Thyroid gland (tissue), 4 donors: ENCODE results near the gene AARS2.

Experiments
- POLR2A ChIP-seq, 2 donors: fragments of 450-650 bp; IDR thresholded peaks; one replicate each; pipeline ENCODE4 v1.6.1; 2017; ENCODE audit warnings: antibody characterized with exemption in 2 of 2, mild to moderate bottlenecking in 2 of 2, moderate library complexity in 1 of 2
- TF ChIP-seq, protein P1 (sequence below), 6 experiments: fragments of 200-600 bp in 3 of 6; fragments of 450-650 bp in 3 of 6; sonication (generic) in 3 of 6; IDR thresholded peaks; one replicate each; pipeline ENCODE4 v1.5.1; 2016 to 2019; ENCODE audit warnings: antibody characterized with exemption in 6 of 6, mild to moderate bottlenecking in 2 of 6, inconsistent platforms in 1 of 6, moderate library complexity in 1 of 6

DNA sequence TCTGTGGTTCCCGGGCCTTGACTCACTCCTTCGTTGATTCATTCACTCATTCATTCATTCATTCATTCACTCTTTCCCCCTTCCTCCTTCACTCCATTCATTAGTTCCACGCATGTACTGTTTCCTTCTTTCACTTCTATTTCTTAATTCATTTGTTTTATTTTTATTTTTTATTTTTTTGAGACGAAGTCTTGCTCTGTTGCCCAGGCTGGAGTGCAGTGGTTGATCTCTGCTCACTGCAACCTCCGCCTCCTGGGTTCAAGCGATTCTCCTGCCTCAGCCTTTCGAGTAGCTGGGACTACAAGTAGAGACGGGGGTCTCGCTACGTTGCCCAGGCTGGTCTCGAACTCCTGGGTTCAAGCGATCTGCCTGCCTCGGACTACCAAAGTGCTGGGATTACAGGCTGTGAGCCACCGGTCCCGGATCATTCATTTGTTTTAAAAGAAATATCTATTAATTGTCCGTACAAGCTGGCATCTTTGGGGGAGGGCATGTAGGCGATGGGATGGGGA, 47.4 kb downstream of the AARS2 start:
- TF ChIP-seq, protein P1, sequence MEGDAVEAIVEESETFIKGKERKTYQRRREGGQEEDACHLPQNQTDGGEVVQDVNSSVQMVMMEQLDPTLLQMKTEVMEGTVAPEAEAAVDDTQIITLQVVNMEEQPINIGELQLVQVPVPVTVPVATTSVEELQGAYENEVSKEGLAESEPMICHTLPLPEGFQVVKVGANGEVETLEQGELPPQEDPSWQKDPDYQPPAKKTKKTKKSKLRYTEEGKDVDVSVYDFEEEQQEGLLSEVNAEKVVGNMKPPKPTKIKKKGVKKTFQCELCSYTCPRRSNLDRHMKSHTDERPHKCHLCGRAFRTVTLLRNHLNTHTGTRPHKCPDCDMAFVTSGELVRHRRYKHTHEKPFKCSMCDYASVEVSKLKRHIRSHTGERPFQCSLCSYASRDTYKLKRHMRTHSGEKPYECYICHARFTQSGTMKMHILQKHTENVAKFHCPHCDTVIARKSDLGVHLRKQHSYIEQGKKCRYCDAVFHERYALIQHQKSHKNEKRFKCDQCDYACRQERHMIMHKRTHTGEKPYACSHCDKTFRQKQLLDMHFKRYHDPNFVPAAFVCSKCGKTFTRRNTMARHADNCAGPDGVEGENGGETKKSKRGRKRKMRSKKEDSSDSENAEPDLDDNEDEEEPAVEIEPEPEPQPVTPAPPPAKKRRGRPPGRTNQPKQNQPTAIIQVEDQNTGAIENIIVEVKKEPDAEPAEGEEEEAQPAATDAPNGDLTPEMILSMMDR (IDR thresholded peaks at IDR 0.05) = no peak
- no peak for TF ChIP-seq POLR2A (IDR thresholded peaks at IDR 0.05)
